Neural cell (in vitro differentiated cells): ENCODE results near the gene MAG.

Experiments
- MXI1 ChIP-seq: fragments of 450-650 bp; conservative IDR thresholded peaks from 2 replicates; pipeline ENCODE4 v1.6.1; 2014; ENCODE audit warnings: antibody characterized with exemption, mild to moderate bottlenecking; ENCODE audit not compliant: poor library complexity, severe bottlenecking
- POLR2AphosphoS5 ChIP-seq: IDR thresholded peaks from 2 replicates; pipeline ENCODE4 v1.6.1; 2012
- SMC3 ChIP-seq: fragments of 450-650 bp; conservative IDR thresholded peaks from 2 replicates; pipeline ENCODE4 v1.6.1; 2014; ENCODE audit warnings: antibody characterized with exemption, mild to moderate bottlenecking, moderate library complexity; ENCODE audit not compliant: poor library complexity
- TF ChIP-seq, protein P1 (sequence below): IDR thresholded peaks from 2 replicates; pipeline ENCODE4 v1.6.1; 2012; ENCODE audit warnings: borderline replicate concordance
- TF ChIP-seq, protein P2 (sequence below): fragments of 450-650 bp; IDR thresholded peaks from 2 replicates; pipeline ENCODE4 v1.5.1; 2014; ENCODE audit warnings: antibody characterized with exemption, mild to moderate bottlenecking, moderate library complexity; ENCODE audit not compliant: poor library complexity, severe bottlenecking

DNA sequence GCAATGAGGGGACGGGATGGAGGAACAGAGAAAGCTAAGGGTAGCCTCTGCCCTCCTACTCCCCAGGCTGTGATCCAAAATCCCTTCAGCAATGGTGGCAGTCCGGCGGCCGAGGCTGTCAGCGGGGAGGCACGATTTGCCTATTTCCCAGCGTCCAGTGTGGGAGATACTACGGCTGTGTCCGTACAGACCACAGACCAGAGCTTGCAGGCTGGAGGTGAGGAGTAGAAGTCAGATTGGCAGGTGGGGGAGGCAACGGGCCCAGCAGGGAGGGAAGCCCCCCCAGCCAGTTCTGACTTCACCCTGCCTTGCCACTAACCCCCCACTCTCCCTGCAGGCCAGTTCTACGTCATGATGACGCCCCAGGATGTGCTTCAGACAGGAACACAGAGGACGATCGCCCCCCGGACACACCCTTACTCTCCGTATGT lies 21.6 kb upstream of the MAG start:
- TF ChIP-seq MXI1 = no peak
- TF ChIP-seq POLR2AphosphoS5 = no peak
- TF ChIP-seq, protein P1, sequence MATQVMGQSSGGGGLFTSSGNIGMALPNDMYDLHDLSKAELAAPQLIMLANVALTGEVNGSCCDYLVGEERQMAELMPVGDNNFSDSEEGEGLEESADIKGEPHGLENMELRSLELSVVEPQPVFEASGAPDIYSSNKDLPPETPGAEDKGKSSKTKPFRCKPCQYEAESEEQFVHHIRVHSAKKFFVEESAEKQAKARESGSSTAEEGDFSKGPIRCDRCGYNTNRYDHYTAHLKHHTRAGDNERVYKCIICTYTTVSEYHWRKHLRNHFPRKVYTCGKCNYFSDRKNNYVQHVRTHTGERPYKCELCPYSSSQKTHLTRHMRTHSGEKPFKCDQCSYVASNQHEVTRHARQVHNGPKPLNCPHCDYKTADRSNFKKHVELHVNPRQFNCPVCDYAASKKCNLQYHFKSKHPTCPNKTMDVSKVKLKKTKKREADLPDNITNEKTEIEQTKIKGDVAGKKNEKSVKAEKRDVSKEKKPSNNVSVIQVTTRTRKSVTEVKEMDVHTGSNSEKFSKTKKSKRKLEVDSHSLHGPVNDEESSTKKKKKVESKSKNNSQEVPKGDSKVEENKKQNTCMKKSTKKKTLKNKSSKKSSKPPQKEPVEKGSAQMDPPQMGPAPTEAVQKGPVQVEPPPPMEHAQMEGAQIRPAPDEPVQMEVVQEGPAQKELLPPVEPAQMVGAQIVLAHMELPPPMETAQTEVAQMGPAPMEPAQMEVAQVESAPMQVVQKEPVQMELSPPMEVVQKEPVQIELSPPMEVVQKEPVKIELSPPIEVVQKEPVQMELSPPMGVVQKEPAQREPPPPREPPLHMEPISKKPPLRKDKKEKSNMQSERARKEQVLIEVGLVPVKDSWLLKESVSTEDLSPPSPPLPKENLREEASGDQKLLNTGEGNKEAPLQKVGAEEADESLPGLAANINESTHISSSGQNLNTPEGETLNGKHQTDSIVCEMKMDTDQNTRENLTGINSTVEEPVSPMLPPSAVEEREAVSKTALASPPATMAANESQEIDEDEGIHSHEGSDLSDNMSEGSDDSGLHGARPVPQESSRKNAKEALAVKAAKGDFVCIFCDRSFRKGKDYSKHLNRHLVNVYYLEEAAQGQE = no peak
- TF ChIP-seq, protein P2, sequence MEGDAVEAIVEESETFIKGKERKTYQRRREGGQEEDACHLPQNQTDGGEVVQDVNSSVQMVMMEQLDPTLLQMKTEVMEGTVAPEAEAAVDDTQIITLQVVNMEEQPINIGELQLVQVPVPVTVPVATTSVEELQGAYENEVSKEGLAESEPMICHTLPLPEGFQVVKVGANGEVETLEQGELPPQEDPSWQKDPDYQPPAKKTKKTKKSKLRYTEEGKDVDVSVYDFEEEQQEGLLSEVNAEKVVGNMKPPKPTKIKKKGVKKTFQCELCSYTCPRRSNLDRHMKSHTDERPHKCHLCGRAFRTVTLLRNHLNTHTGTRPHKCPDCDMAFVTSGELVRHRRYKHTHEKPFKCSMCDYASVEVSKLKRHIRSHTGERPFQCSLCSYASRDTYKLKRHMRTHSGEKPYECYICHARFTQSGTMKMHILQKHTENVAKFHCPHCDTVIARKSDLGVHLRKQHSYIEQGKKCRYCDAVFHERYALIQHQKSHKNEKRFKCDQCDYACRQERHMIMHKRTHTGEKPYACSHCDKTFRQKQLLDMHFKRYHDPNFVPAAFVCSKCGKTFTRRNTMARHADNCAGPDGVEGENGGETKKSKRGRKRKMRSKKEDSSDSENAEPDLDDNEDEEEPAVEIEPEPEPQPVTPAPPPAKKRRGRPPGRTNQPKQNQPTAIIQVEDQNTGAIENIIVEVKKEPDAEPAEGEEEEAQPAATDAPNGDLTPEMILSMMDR = no peak
- TF ChIP-seq SMC3 = no peak
